Stimulated activated CD4-positive, alpha-beta T cell treated with anti-CD3 and anti-CD28 coated beads, Interleukin-1b, Interleukin-23, amount 100 ng/mL, for 24 hours (primary cell): ENCODE results near the gene TCOF1.
"Not testable (repeated sequence)": the region's sequence is repeated elsewhere in the genome, so short reads cannot be mapped to it uniquely, and the experiment has no call there.

Source experiments
- DNase-seq, 4 experiments: peaks; one replicate each; pipeline ENCODE4 v3.0.0-alpha.2; 2020; ENCODE audit warnings: low read depth in 4 of 4, low spot score in 1 of 4

TCOF1 gene

DNA sequence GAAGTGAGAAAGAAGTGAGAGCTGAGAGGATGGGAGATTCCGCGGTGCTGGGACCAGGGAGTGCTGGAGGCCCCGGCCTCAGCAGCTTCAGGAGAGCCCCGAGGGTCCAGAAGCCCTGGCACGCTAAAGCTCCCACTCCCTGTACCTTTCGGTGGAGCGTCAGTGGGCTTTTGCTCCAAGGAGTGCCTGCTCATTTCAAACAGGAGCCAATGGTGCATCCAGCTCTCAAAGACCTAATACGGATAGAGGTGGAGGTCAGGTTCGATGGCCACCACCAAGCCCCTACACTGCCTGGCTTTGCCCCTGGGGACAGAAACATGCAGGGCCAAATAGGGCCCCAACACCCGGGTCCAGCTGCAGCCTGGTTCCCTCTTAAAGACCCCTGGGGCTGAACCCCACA lies 47.0 kb downstream of the TCOF1 start:
- no peak for DNase-seq

DNA sequence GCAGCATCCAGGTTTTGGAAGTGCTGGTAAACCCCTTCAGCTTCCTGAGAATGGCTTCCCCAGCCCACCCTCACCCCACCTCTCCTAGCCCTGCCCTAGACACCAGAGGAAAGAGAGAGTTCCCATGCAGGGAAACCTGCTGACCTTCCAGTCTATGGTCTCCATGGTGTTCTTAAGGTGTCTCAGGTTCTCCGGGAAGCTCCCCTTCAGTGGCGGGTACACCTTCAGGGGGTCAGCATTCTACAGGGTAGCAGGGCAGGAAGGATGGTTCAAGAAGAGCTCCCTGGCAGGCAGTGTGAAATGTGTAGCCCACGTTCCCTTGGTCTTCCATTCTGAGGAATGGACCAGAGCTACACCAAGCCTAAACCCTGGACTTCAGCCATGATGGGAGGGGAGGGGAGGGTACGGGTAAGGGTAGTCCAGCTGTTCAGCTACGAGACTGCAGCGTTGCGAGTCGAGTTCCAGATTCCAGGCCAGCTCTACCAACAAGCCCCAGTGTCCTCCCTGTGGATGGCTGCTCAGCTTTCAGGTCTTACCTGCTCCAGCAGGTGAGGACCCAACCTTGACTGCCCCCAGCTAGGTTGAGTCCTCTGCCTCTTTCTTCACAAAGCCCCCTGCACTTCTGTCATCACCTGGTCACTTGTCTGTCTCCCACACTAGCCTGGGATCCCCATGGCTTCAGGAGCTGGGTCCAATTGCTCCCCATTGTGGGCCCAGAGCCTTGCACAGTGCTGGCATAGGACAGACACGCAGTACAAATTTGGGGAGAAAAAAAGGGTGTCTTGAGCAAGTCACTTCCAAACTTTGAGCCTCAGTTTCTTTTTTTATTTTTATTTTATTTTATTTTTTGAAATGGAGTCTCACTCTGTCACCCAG lies 47.7 kb downstream of the TCOF1 start:
- no peak for DNase-seq

DNA sequence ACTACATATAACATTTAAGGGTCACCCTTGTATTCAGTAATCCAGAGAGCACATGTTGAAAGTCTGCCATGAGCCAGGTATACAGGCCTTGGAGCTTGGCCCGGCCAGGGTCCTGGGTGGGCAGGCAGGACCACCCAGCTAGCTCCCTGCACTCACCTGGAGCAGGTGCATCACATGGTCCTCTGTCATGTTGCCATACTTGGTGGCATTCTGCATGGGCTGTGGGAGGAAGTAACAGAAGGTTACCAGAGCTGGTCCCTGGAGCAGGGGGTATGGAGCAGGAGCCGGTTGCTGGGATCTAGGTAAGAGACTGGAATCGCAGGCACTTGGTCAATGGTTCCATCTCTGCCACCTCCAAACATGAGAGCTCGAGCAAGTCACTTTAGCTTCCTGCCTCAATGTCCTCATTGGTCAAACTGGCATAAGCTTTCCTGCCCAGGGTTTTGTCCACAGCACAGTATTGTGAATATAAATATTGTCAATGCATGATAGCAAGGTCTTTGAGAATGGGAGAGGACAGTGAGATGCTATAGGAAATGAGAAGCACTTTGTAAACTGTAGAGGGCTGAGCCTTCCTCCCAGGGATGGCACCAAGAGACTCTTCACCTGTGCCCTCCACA lies 48.7 kb downstream of the TCOF1 start:
- DNase-seq: no peak

DNA sequence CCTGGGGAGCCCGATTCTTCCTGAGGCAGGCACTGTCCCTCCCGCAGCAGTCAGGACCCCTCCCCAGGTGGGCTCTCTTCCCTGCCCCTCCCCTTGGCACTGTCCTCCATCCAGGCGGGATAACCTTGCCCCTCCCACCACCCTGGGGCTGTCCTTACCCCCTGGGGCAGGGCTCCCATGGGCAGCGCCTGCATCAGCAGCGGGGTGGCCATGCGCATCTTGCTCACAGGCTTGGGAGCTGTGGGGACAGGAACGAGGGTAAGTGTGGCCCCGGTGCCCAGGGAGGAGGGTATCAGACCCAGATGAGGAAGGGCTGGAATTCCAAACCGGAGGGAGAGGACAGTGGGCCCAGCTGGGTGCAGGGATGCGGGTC lies 49.2 kb downstream of the TCOF1 start:
- no peak for DNase-seq

DNA sequence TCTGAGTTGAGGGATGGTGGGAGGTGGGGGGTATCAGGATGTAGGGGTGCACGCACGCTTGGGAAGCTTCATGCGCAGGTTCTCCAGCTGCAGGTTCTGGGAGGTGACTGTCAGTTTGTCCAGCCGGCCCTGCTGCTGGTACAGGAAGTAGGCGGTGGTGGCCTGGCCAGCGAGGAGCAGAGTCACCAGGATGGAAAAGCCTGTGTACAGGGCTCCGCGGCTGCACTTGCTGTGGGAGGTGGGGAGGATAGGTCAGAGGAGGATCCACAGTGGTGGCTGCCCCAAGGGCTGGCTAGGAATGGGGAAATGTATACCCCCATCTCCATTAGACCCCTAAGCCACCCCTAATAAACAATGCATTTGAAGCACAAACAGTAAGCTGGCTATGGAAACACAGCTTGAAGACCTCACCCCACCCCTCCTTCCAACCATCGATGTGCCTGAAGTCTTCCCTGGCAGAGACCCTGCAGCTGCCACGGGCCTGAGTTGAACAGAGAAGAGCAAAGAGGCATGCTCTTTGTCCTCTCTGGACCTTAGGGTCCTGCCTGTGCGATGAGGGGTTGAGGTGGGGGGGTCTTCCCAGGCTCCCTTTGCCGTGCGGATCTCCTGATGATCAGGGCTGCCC lies 49.7 kb downstream of the TCOF1 start:
- no peak for DNase-seq

DNA sequence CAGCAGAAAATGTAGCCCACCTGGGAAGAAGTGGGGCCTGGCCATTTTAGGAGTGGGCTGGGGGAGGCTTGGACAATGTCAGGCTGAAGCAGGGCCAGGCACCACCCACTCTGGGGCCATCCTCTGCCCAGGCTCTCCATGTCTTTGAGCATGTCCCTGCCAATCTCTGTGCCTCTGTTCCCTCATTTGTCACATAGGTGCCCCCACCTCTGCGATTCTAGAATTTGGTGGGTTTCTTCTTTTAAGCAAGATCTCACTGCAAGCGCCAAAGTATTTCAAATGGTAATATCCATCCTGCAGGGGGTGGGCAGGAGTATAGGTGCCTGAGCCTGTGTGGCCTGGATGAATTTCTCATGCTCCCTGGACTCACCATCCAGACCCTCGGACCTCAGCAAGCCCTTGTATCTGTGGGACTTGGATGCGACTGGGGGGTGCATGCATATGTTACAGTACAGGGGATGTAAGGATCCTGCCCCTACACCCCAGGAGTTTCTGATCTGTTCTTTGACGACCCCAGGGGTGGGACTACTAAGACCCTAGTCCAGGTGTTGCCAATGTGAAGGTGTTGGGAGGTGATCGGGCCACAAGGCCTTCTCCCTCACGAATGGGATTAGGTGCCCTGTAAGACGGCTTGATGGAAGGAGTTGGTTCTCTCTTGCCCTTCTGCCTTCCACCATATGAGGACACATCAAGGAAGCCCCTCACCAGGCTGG lies 50.9 kb downstream of the TCOF1 start:
- no peak for DNase-seq

DNA sequence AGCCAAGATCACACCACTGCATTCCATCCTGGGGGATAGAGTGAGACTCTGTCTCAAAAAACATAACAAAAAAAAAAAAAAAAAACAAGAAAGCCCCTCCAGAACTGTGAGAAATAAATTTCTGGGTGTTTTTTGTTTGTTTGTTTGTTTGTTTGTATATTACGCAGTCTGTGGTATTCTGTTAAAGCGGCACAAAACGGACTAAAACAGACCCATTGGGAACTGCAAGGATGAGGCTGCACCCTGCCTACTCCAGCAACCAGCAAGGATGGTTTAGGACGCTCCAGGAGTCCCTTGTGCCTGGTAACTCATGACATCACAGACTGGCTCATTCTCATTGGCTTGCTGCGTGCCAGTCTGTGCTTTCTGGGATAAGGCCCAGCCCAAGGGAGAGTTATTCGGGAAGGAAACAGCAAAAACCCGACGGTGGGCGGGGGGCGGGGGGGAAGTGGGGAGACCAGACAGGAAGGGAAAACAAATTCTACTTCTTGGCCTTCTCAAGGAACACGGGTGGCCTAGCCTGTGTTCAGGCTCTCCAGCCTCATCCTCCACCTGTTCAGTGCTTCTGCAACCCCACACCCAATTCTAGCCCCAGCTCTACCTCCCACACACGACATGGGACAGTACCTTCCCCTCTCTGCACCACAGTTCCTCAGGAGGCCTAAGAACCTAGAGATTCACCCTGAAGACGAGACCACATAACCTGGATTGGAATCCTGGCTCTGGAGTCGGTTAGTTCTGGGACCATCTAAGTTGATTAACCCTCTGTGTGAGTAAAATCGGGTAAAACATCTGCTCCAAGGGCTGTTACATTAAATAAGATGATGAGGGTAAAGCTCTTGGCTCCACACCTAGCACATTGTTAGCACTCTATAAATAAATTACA lies 52.4 kb downstream of the TCOF1 start:
- peak in 1 of 4 experiments; percentile 18 for DNase-seq

DNA sequence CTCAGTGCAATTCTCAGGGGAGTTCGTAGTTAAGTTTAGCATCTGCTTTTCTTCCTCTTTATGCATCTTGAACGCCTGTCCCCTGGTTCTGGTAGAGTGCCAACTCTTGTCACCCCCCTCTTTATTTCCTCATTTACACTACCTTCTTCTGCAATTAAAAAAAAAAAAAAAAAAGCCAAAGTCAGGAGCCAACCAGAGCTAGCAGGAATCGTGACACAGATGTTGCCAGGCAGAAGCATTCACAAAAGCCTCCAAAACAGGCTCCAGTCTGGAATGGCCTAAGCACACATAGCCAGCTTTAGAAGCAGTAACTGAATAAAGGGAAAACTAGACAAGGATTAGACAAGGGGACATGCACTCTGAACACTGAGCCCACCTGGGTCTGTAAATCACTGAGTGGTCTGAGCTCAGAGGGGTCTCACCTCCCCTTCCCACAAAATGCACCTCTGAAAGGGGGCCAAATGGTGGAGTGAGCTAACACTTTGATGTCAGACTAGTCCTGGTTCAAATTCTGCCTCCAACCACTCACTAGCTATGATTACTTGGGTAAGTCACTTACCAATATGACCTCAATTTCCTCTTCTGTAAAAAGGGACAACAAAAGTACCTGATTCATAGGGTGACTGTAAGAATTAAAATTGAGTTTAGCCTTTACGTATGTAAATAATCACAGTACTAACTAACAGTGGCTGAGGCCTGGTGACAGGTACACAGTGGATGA lies 53.2 kb downstream of the TCOF1 start:
- DNase-seq: peak in 2 of 4 experiments; percentile 18 to 34

DNA sequence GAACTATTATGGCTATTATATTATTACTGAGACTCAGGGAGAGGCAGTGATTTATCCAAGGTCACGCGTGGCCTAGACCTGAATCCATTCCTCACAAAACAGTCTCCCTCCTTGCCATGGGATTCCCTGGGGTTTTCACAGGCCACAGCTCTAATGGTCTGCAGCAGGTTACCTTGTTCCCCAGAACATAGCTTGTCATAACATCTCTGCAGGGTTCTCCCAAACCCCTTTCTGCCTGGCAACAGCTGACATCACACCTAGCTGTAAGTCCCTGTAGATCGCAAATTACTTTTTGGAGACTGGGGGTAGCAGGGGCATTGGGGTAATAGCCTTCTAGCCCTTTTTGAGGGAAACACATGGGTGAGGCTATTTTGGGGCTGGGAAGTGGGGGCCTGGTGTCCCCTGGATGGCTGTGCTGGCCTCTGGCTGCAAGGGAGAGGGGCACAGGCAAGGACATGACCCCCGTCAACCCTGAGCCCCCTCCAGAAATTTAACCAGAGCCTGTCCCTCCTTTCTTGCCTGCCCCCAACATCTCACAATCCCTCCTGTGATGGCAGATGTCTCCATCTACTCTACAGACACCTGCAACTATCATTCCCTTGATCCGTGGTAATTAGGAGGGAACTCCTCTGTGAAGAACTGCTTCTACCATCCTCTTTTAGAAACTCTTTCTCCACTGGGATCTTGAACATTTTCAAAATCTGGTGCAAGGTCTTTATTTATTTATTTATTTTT lies 53.9 kb downstream of the TCOF1 start:
- DNase-seq: peak in 3 of 4 experiments; percentile 34 to 41 (median 38)

DNA sequence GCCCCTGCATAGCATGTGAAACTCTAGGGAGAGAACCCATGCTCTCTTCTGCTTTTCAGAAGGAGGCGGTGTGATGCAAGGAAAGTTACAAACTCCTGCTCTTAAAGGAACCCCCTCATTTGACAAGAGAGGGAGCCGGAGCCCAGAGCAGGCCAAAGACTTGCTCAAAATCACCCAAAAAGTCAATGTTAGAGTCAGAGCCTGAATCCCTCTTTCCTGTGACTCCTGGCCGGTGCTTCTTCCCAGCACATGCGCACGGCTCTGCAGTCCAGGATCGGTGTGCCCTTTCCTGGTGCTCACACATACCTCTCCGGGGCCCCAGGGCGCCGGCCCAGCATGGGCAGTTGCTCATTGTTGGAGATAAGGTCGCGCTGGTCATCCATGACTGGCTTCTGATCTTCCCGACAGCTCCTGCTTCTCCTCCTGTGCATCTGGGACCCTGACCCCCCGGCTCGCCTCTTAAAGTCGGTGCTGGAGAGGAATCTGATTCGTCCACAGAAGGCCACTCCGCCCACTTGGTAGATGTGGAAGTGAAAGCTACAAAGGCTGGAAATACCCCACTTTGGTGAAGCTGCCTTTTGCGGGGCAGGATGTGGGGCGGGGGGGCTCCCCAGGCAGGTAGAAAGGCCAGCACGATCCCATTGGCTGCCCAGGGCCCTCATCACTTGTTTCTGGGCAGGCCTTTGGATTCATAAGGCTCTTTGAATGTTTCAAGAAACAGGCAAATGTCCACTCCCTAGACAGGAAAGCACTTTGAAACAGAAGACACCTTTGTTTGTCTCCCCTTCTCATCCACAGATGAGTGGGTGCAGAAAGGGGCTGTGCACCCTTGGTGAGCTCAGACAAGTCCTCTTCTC lies 55.0 kb downstream of the TCOF1 start, which contains the start of gene CD74:
Gene CD74, minus strand, starts transcription at position 592 of the 857 bp plus-strand sequence. Its CDS starts 161 bp downstream, at position 431.
- DNase-seq: peak; percentile 64 to 85 (median 76)

DNA sequence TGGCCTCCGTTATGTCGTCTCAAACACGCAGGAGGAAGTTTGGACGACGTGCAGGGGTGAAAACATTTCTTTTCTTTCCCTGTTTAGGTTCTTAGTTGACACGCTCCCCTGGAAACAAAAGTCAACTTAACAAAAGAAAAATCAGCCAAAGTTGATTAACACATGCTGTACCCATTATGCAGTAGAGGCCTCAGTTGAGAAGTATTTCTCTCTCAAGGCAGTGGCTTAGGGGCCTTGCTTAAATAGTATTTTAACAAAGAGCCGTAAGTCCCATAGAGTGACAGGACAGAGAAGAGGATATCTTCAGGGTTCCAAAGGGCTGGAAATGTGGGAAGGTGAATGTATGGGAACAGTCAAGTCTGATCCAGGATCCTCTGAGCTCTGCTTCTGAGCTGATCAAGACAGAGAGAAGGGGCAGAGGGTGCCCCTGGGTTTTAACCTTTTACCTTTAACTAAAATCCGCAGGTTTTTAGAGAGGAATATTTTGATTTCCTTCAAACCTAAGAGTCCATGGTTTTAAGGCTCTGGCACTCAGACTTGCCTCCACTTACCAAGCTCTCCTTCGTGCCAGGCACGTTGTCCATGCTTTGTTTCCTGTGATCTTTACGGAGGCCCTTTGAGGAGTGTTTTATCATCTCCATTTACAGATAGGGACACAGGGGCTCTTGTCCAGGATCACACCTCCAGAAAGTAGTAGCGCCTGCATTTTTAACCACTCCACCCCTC lies 55.8 kb downstream of the TCOF1 start:
- no peak for DNase-seq

DNA sequence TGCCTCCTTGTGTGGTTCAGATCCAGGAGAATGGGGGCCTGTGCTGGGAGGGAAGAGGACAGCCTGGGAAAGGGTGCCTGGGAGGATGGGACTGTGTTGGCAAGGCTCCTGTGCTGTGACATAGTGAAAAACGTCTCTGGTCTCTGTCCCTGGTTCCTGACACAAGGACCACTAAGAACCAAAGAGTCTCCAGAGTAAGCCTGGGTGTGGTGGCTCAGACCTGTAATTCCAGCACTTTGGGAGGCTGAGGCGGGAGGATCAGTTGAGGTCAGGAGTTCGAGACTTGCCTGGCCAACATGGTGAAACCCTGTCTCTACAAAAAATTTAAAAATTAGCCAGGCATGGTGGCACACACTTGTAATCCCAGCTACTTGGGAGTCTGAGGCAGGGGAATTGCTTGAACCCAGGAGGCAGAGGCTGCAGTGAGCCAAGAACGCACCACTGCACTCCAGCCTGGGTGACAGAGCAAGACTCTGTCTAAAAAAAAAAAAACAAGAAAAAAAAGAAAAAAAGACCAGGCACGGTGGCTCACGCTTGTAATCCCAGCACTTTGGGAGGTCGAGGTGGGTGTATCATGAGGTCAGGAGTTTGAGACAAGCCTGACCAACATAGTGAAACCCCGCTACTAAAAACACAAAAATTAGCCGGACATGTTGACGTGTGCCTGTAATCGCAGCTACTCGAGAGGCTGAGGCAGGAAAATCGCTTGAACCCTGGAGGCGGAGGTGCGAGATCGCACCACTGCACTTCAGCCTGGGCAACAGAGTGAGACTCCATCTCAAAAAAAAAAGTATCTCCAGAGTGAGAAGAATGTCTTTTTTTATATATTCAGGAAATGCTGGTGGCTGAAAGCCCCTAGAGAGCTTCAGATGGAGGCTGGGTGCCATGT lies 56.6 kb downstream of the TCOF1 start:
- DNase-seq: not testable (repeated sequence)

DNA sequence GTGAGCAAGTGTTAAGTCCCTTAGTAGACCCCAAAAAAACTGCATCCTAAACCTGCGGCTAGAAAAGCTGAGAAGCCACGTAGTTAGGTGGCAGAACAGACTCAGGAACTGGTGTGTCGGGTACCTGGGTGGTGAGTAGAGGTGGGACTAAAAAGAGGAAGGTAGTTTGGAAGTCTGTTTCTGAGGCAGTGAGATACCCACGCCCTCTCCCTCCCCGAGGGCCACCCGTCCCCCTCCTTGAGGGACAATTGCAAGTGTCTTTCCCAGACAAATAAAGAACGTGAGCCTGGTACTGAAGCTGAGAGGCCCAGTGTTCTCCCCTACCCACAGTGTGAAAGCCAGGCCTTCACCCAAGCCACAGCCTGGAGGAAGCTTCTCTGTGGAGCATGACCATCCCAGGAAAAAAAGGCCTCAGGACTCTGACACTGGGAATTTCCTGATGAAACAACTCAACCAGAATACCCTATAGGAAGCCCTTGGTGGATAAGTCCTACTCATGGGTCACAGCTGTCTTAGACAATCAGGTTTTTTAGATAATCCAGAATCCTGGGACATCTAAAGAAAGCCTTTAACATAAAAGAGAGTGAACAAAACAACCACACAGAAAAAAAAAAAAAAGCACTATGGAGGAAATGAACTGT lies 62.3 kb downstream of the TCOF1 start:
- DNase-seq: no peak

DNA sequence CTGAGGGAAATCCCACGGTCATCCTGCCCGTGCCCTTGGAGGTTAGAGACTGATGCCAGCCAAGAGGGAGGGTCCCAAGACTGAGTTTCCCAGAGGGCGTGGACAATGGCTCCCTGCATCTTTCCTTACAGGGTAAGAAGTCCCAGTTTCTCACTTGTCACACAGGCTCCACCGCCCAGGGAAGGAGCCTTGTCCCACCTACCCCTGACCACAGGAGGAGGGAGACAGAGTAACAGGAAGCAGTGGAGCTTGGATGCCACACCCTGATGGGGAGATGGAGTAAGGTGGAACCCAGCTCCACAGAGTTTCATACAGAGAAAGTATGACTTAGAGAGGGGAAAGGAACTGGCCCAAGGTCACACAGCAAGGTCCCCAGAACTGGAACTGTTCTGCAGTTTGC lies 64.6 kb downstream of the TCOF1 start:
- no peak for DNase-seq

DNA sequence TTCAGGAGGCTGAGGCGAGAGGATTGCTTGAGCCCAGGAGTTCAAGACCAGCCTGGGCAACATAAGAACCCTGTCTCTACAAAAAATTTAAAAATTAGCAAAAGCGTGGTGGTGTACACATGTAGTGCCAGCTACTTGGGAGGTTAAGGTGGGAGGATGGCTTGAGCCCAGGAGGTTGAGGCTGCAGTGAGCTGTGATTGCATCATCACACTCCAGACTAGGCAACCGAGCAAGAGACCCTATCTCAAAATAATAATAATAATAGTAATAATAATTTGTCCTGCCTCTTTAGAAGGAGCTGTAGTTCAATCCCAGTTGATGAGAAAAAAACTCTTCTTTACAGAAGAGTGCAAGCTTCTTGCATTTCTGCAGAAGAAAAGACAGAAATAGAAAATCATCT lies 65.3 kb downstream of the TCOF1 start:
- no peak for DNase-seq

DNA sequence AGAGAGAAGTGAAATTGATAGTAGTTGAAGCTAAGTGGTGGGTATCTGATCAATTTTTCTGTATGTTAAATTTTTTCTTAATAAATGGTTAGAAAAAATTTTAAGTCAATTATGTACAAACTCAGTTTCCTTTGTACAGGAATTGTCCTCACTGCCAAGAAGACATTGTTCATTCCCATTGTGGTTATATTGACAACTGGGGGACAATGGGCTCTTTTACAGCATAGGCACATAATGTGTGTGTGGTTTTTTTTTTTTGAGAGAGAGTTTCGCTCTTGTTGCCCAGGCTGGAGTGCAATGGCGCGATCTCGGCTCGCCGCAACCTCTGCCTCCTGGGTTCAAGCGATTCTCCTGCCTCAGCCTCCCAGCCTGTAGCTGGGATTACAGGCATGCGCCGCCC lies 68.7 kb downstream of the TCOF1 start:
- DNase-seq: not testable (repeated sequence)
